ENCODE results near the gene IL1R2.

The IL1R2 gene

GRCh38 chr2:102018823-102019445 is 27.2 kb downstream of the IL1R2 start:
- DNase-seq (ENCODE audit: low read depth in 1 of 2, low spot score in 1 of 2): no peak

- peak; percentile 72 to 77 for DNase-seq (ENCODE audit: low read depth in 1 of 2, low spot score in 1 of 2)
These were observed 28.9 kb downstream of the IL1R2 start for GRCh38 chr2:102020596-102021170.

GRCh38 chr2:102021779-102022178 is 30.0 kb downstream of the IL1R2 start:
- no peak for DNase-seq (ENCODE audit: low read depth in 1 of 2, low spot score in 1 of 2)

GRCh38 chr2:102022884-102023539 is 31.3 kb downstream of the IL1R2 start:
- DNase-seq (ENCODE audit: low read depth in 1 of 2, low spot score in 1 of 2): no peak

GRCh38 chr2:102024410-102024809 is 32.6 kb downstream of the IL1R2 start:
- DNase-seq (ENCODE audit: low read depth in 1 of 2, low spot score in 1 of 2): no peak

- DNase-seq (ENCODE audit: low read depth in 1 of 2, low spot score in 1 of 2): no peak
These were observed 33.3 kb downstream of the IL1R2 start for GRCh38 chr2:102025016-102025501.

- no peak for DNase-seq (ENCODE audit: low read depth in 1 of 2, low spot score in 1 of 2)
These were observed 34.0 kb downstream of the IL1R2 start for GRCh38 chr2:102025583-102026267.

- DNase-seq (ENCODE audit: low read depth in 1 of 2, low spot score in 1 of 2): no peak
These were observed 35.5 kb downstream of the IL1R2 start for GRCh38 chr2:102027036-102027980.

- no peak for DNase-seq (ENCODE audit: low read depth in 1 of 2, low spot score in 1 of 2)
These were observed 36.7 kb downstream of the IL1R2 start for GRCh38 chr2:102028470-102028869.

GRCh38 chr2:102029405-102029804 is 37.6 kb downstream of the IL1R2 start:
- no peak for DNase-seq (ENCODE audit: low read depth in 1 of 2, low spot score in 1 of 2)

- DNase-seq (ENCODE audit: low read depth in 1 of 2, low spot score in 1 of 2): no peak
These were observed 38.2 kb downstream of the IL1R2 start for GRCh38 chr2:102029952-102030351.

- DNase-seq (ENCODE audit: low read depth in 1 of 2, low spot score in 1 of 2): no peak
These were observed 38.7 kb downstream of the IL1R2 start for GRCh38 chr2:102030502-102030854.

GRCh38 chr2:102030855-102031527 is 39.2 kb downstream of the IL1R2 start:
- DNase-seq (ENCODE audit: low read depth in 1 of 2, low spot score in 1 of 2): no peak

GRCh38 chr2:102032368-102033030 is 40.7 kb downstream of the IL1R2 start:
- no peak for DNase-seq (ENCODE audit: low read depth in 1 of 2, low spot score in 1 of 2)

- no peak for DNase-seq (ENCODE audit: low read depth in 1 of 2, low spot score in 1 of 2)
These were observed 41.4 kb downstream of the IL1R2 start for GRCh38 chr2:102033031-102033749.

GRCh38 chr2:102033750-102034682 is 42.3 kb downstream of the IL1R2 start:
- no peak for DNase-seq (ENCODE audit: low read depth in 1 of 2, low spot score in 1 of 2)

GRCh38 chr2:102034683-102035548 is 43.2 kb downstream of the IL1R2 start:
- no peak for DNase-seq (ENCODE audit: low read depth in 1 of 2, low spot score in 1 of 2)

All from activated T-helper 1 cell treated with anti-CD3 and anti-CD28 coated beads, Interleukin-2, amount 50 U/mL, for 16 hours (primary cell).